Naive thymus-derived CD4-positive, alpha-beta T cell (primary cell): ENCODE data around the gene PCSK2. TPM values are rescaled to one million over a fixed set of nuclear protein-coding genes. Genes with fewer than 3 reads are reported as not detected.

Experiments
- ATAC-seq: fragments of 150-1000 bp; cut with Tn5 transposase; 2 replicates; pipeline ENCODE4 v1.10.0; 2021; ENCODE audit warnings: mild to moderate bottlenecking, moderate library complexity
- CTCF ChIA-PET: fragments of 350-600 bp; sonication (Branson Sonifier 250); formaldehyde crosslinking; loops from one replicate; lab custom pipeline; 2021; ENCODE audit warnings: antibody characterized with exemption; lab: Charles Lee
- POLR2A ChIA-PET: fragments of 350-600 bp; sonication (Branson Sonifier 250); formaldehyde crosslinking; loops from one replicate; lab custom pipeline; 2021; ENCODE audit warnings: antibody characterized with exemption, inconsistent platforms; lab: Charles Lee
- DNase-seq, 9 donors: peaks; one replicate each; pipeline versions ENCODE4 v3.0.0 to v3.0.0-alpha.2; 2020 to 2022; ENCODE audit warnings: mixed read lengths in 1 of 9
- H3K27ac ChIP-seq: one replicate; pipeline ENCODE4 v1.7.0; 2013; ENCODE audit warnings: mild to moderate bottlenecking, low read depth, low read length, moderate library complexity
- H3K27me3 ChIP-seq, 2 donors: one replicate each; pipeline ENCODE4 v1.7.0; 2013; ENCODE audit warnings: low read length in 2 of 2, mild to moderate bottlenecking in 2 of 2, moderate library complexity in 2 of 2; ENCODE audit not compliant: control insufficient read depth in 2 of 2, insufficient read depth in 2 of 2
- H3K36me3 ChIP-seq, 3 experiments: 1 replicate in 2 of 3; 2 replicates in 1 of 3; pipeline ENCODE4 v1.7.0; 2013; ENCODE audit warnings: low read length in 3 of 3, mild to moderate bottlenecking in 3 of 3, moderate library complexity in 1 of 3; ENCODE audit not compliant: insufficient read depth in 3 of 3, control insufficient read depth in 2 of 3
- H3K4me1 ChIP-seq, 2 donors: one replicate each; pipeline ENCODE4 v1.7.0; 2013; ENCODE audit warnings: low read length in 2 of 2, mild to moderate bottlenecking in 2 of 2, moderate library complexity in 1 of 2; ENCODE audit not compliant: control insufficient read depth in 2 of 2, insufficient read depth in 2 of 2
- H3K4me3 ChIP-seq: 2 replicates; pipeline ENCODE4 v1.7.0; 2013; ENCODE audit warnings: mild to moderate bottlenecking, low read length
- H3K9me3 ChIP-seq, 3 experiments: 1 replicate in 2 of 3; 2 replicates in 1 of 3; pipeline ENCODE4 v1.7.0; 2013; ENCODE audit warnings: low read length in 3 of 3; ENCODE audit not compliant: control insufficient read depth in 2 of 3
- H3K27ac Mint-ChIP-seq, 9 donors: one replicate each; pipeline ENCODE4 v1.8.0; 2020 to 2022; ENCODE audit warnings: mixed read lengths in 9 of 9, mild to moderate bottlenecking in 8 of 9, moderate library complexity in 5 of 9, inconsistent platforms in 2 of 9
- H3K27me3 Mint-ChIP-seq, 5 donors: one replicate each; pipeline ENCODE4 v1.8.0; 2021 to 2022; ENCODE audit warnings: mixed read lengths in 5 of 5, mild to moderate bottlenecking in 1 of 5
- H3K36me3 Mint-ChIP-seq, 5 donors: one replicate each; pipeline ENCODE4 v1.8.0; 2020 to 2022; ENCODE audit warnings: mixed read lengths in 5 of 5, mild to moderate bottlenecking in 3 of 5, inconsistent platforms in 1 of 5
- H3K4me1 Mint-ChIP-seq, 7 donors: one replicate each; pipeline ENCODE4 v1.8.0; 2020 to 2022; ENCODE audit warnings: mixed read lengths in 7 of 7, mild to moderate bottlenecking in 3 of 7, inconsistent platforms in 1 of 7
- H3K4me3 Mint-ChIP-seq, 10 donors: one replicate each; pipeline ENCODE4 v1.8.0; 2020 to 2022; ENCODE audit warnings: mild to moderate bottlenecking in 10 of 10, mixed read lengths in 10 of 10, moderate library complexity in 6 of 10, inconsistent platforms in 2 of 10
- H3K9me3 Mint-ChIP-seq, 11 donors: one replicate each; pipeline ENCODE4 v1.8.0; 2020 to 2022; ENCODE audit warnings: mixed read lengths in 11 of 11, mild to moderate bottlenecking in 4 of 11, inconsistent platforms in 1 of 11, moderate library complexity in 1 of 11
- intact Hi-C, 2 donors: fragments of 100-400 bp; cut with micrococcal nuclease; formaldehyde crosslinking; loops; one replicate each; pipeline ENCODE4 v1.15.1; 2023
- polyA plus RNA-seq, 2 donors: library from polyadenylated mRNA; unstranded; fragments of 300-500 nt; fragmentation: Illumina TruSeq; gene quantifications; one replicate each; pipeline ENCODE4 v1.2.3, GENCODE V29; 2021
- total RNA-seq, 6 experiments: library from RNA in 5 of 6; stranded (reverse) in 5 of 6; gene quantifications; 1 replicate in 5 of 6; 2 replicates in 1 of 6; pipeline ENCODE4 v1.2.3 and lab custom pipeline; 2021 to 2026

Gene PCSK2
- total and polyA plus RNA-seq, 7 experiments from 2014 or later, result not detected

DNA sequence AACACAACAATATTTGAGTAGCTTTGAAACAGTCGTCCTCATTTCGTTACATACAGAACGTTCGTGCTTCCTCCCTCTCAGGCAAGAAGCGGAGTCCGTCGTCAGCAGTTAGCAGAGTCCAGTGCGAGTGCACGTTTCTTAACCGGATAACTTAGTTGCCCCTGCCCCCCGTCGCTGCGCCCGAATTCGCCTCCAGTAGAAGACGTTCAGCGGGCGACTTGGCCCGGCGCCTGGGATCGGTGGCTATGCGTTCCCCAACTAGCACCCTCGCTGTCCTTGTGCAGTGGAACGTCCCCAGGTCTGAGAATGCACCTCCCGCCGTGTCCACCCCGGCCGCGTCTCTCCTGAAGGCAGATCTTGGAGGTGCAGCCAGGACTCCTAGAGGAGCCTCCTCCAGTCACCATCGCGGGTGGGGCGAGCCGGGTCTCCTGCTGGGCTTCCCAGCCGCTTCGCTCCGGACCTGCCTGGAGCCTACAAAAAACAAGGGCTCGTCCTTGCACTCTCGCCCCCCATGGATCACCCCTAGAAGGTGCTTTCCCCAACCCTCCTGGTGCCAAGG lies 910 bp upstream of the PCSK2 start:
- Mint-ChIP-seq H3K4me3 (peak overlapping the region in 2 of 10 donors; percentile 24 to 27), H3K27me3 (peaks cover 57 to 72% (median 64%) of the 10 kb centered on the region in 5 donors), H3K36me3 (peaks cover 0 to 21% (median 1%) of the 10 kb centered on the region in 5 donors), H3K27ac (peak overlapping the region in 1 of 9 donors; percentile 70), H3K9me3 (peaks cover 0 to 17% (median 9%) of the 10 kb centered on the region in 11 donors), H3K4me1 (peaks cover 0 to 11% (median 5%) of the 10 kb centered on the region in 7 donors)
- Histone ChIP-seq H3K9me3 (no peaks in the 10 kb centered on the region), H3K4me3 (no peak overlapping the region), H3K27ac (no peak overlapping the region), H3K27me3 (no peaks in the 10 kb centered on the region), H3K4me1 (no peaks in the 10 kb centered on the region), H3K36me3 (no peaks in the 10 kb centered on the region)
- POLR2A ChIA-PET, result no interaction called here
- CTCF ChIA-PET, result no interaction called here
- ATAC-seq (no peak), DNase-seq (no peak)
- intact Hi-C loops, result no loop called here

DNA sequence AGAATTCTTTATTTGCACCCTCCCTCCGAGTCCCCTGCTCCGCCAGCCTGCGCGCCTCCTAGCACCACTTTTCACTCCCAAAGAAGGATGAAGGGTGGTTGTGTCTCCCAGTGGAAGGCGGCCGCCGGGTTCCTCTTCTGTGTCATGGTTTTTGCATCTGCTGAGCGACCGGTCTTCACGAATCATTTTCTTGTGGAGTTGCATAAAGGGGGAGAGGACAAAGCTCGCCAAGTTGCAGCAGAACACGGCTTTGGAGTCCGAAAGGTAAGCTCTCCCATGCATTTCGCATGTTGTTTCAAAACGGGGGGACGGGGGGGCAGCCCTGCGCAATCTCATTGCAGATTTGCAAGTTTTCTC lies 357 bp downstream of the PCSK2 start:
- ATAC-seq (no peak), DNase-seq (no peak)
- no peak overlapping the region for H3K4me3 ChIP-seq
- H3K27me3 ChIP-seq, result no peaks in the 10 kb centered on the region
- Mint-ChIP-seq H3K27me3 (peaks cover 57 to 77% (median 65%) of the 10 kb centered on the region in 5 donors), H3K27ac (no peak overlapping the region), H3K36me3 (peaks cover 0 to 21% (median 1%) of the 10 kb centered on the region in 5 donors), H3K4me1 (peaks cover 0 to 11% (median 5%) of the 10 kb centered on the region in 7 donors), H3K4me3 (no peak overlapping the region), H3K9me3 (peaks cover 0 to 18% (median 9%) of the 10 kb centered on the region in 11 donors)
- ChIA-PET POLR2A (no interaction called here), CTCF (no interaction called here)
- intact Hi-C loops, result no loop called here
- no peaks in the 10 kb centered on the region for H3K9me3 ChIP-seq
- no peaks in the 10 kb centered on the region for H3K4me1 ChIP-seq
- H3K27ac ChIP-seq, result no peak overlapping the region
- no peaks in the 10 kb centered on the region for H3K36me3 ChIP-seq

DNA sequence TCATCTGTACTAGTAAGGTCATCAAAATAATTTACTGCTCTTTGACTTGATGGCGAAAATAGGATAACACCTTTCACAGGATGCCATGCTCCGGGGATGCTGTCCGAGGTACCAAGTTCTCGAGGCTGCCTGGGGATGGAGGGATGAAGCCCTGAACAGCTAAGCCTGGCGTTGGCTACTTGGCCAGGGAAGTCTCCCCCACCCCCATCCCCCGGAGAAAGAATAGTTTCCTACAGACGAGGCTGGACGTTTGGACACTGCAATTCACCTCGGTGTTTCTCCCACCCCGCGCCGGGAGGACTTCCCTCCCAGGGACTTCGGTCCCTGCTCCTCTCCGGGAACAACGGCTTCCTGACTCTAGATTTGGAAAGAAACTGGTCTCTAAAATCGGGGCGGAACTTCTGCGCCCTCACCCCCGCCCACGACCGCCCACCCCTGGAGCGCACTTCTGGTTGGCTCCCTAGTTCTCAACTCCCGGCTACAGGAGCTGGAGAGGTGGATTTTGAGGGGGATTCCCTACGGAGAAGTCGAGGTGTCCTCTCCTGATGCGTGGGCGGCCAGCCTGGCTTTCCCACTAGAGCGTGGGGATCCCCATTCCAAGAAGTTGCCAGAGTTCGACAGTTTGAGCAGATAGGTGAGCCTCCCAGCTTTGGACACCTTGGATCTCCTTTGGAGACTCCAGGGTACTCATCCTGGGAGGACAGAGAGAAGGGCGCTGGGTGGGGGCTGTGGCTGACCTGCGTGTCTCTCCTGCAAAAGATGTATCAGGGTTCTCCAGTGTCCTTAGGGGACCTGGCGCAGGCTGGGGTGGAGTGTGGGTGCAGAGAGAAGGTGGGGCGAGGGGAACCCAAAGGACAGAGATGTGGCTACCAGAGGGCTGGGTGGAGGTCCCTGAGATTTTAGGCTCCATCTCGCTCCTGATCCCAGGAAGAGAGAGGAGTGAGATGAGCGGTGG lies 1.1 kb downstream of the PCSK2 start:
- ATAC-seq, result no peak
- H3K4me1 Mint-ChIP-seq, result peaks cover 0 to 11% (median 5%) of the 10 kb centered on the region in 7 donors
- no peaks in the 10 kb centered on the region for H3K9me3 ChIP-seq
- no peak overlapping the region for H3K27ac Mint-ChIP-seq
- DNase-seq, result no peak
- peaks cover 0 to 21% (median 1%) of the 10 kb centered on the region in 5 donors for H3K36me3 Mint-ChIP-seq
- H3K27me3 ChIP-seq, result no peaks in the 10 kb centered on the region
- intact Hi-C loops, result no loop called here
- H3K27me3 Mint-ChIP-seq, result peaks cover 57 to 78% (median 65%) of the 10 kb centered on the region in 5 donors
- POLR2A ChIA-PET, result no interaction called here
- no peak overlapping the region for H3K27ac ChIP-seq
- no peak overlapping the region for H3K4me3 ChIP-seq
- H3K36me3 ChIP-seq, result no peaks in the 10 kb centered on the region
- no peaks in the 10 kb centered on the region for H3K4me1 ChIP-seq
- peaks cover 0 to 18% (median 9%) of the 10 kb centered on the region in 11 donors for H3K9me3 Mint-ChIP-seq
- CTCF ChIA-PET, result no interaction called here
- H3K4me3 Mint-ChIP-seq, result no peak overlapping the region

DNA sequence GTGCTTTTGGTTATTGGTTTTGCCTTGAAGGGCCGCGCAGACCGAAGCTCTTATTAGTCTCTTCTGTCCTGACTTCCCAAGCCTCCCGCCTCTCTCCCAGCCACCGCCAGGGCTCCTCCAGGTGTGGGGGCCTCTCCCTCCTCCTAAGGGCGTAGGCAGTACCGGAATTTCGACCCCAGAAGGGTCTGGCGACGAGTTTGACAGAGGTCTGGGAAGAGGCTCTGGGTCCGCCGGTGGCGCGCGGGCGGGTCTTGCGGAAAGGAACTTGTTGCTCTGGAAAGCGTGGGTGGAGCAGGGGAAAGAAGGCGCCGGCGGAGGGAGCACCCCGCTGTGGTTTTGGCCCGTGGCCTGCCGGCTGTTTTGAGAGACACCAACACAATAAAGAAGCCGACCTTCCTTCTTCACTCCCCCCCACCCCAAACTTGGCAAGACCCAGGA lies 1.8 kb downstream of the PCSK2 start:
- Mint-ChIP-seq H3K27me3 (peaks cover 57 to 74% (median 62%) of the 10 kb centered on the region in 5 donors), H3K27ac (no peak overlapping the region), H3K4me1 (peaks cover 0 to 11% (median 5%) of the 10 kb centered on the region in 7 donors), H3K9me3 (peaks cover 0 to 18% (median 9%) of the 10 kb centered on the region in 11 donors), H3K4me3 (no peak overlapping the region), H3K36me3 (peaks cover 0 to 21% (median 1%) of the 10 kb centered on the region in 5 donors)
- Histone ChIP-seq H3K9me3 (no peaks in the 10 kb centered on the region), H3K27ac (no peak overlapping the region), H3K4me3 (no peak overlapping the region), H3K4me1 (no peaks in the 10 kb centered on the region), H3K27me3 (no peaks in the 10 kb centered on the region), H3K36me3 (no peaks in the 10 kb centered on the region)
- intact Hi-C loops, result no loop called here
- DNase-seq, result no peak
- no peak for ATAC-seq
- CTCF ChIA-PET, result no interaction called here
- POLR2A ChIA-PET, result no interaction called here

DNA sequence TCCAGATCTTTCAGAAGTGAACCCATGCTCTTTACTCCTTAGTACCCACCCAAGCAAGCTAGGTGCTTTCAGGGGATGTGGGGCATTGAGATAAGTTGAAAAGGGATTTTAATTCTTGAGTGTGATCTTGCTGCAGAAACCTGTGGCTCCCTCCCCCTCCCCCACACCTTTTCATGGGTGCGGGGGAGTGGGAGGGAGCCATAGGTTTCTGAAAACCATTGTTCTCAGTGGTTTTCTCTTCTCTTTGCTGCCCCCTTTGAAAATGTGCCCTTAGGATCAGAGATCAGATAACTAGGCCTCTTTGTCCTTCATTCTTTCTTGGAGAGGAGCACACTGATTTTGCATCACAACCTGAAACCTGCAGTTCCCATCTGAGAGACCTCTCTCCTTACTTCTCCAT lies 2.4 kb downstream of the PCSK2 start:
- Histone ChIP-seq H3K4me3 (no peak overlapping the region), H3K4me1 (no peaks in the 10 kb centered on the region), H3K27ac (no peak overlapping the region), H3K27me3 (no peaks in the 10 kb centered on the region), H3K9me3 (no peaks in the 10 kb centered on the region), H3K36me3 (no peaks in the 10 kb centered on the region)
- H3K4me1 Mint-ChIP-seq, result peaks cover 0 to 11% (median 5%) of the 10 kb centered on the region in 7 donors
- no peak overlapping the region for H3K27ac Mint-ChIP-seq
- ATAC-seq (no peak), DNase-seq (no peak)
- peaks cover 54 to 68% (median 56%) of the 10 kb centered on the region in 5 donors for H3K27me3 Mint-ChIP-seq
- peaks cover 0 to 18% (median 7%) of the 10 kb centered on the region in 11 donors for H3K9me3 Mint-ChIP-seq
- no peak overlapping the region for H3K4me3 Mint-ChIP-seq
- POLR2A ChIA-PET, result no interaction called here
- intact Hi-C loops, result no loop called here
- H3K36me3 Mint-ChIP-seq, result peaks cover 0 to 21% (median 1%) of the 10 kb centered on the region in 5 donors
- CTCF ChIA-PET, result no interaction called here

DNA sequence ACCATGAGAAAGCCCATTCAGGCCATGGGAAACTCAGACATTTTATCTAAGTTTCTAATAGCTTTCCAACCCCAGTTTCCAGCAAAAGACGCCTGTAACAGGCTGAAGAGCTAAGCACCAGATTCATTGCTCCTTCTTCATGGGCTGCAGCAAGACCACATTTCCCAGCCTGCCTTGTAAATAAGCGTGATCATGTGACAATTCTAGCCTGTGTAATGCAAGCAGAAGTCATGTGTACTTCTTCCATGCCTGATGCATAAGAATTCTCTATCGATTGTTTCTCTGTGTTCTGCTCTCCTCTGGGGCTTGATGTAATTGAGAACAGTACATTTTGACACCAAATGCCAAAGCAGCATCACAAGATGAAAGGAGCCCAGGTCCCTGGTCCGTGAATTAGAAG lies 6.8 kb downstream of the PCSK2 start:
- ChIA-PET POLR2A (no interaction called here), CTCF (no interaction called here)
- Mint-ChIP-seq H3K27me3 (peaks cover 11 to 26% (median 16%) of the 10 kb centered on the region in 5 donors), H3K27ac (no peak overlapping the region), H3K9me3 (peaks cover 0 to 17% (median 7%) of the 10 kb centered on the region in 11 donors), H3K36me3 (peaks cover 0 to 6% (median 0%) of the 10 kb centered on the region in 5 donors), H3K4me1 (no peaks in the 10 kb centered on the region), H3K4me3 (no peak overlapping the region)
- no peak overlapping the region for H3K27ac ChIP-seq
- no peaks in the 10 kb centered on the region for H3K36me3 ChIP-seq
- ATAC-seq, result no peak
- H3K4me3 ChIP-seq, result no peak overlapping the region
- no peaks in the 10 kb centered on the region for H3K9me3 ChIP-seq
- no peaks in the 10 kb centered on the region for H3K27me3 ChIP-seq
- no peaks in the 10 kb centered on the region for H3K4me1 ChIP-seq
- intact Hi-C loops, result no loop called here
- DNase-seq, result no peak
